ENCODE measurements around the gene MAGI1.
"Not testable (repeated sequence)": the region's sequence is repeated elsewhere in the genome, so short reads cannot be mapped to it uniquely, and the experiment has no call there.

The MAGI1 gene

GRCh38 chr3:66039590-66039887 is 821 bp upstream of the MAGI1 start:
- no peak for DNase-seq (ENCODE audit: low read depth in 3 of 3)

DNA sequence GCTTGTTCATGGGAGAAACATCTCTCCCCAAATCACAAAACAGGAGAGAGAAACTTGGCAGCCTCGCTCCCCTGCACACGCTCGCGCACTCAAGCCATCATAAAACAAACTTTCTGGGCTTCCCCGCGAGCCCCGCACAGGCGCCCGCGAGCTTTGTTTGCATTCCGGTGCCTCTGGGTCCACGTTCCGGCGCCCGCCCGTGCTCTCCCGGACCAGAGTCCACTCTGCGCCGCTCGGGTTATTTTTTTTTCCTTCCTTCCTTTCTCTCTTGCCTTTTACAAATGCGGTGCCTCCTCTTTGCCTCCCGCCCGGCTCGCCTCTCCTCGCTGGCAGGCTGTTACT is 363 bp downstream of the MAGI1 start:
- no peak for DNase-seq (ENCODE audit: low read depth in 3 of 3)

DNA sequence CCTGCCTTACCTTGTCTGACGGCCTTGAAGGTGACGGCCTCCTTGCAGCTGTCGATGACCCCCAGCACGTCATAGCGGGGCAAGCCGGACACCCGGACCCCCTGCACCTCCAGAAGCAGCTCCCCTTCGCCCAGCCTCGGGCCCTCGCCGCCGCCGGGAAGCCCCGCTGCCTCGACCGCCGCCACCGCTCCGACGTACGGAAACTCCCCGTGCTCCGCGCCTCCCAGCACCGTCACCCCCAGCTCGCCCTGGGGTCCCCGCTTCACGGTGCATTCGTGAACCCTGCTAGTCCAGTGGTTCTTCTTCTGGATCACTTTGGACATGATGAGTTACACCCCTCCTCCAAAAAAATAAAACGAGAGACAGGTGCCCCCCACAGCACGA is 740 bp downstream of the MAGI1 start:
- DNase-seq (ENCODE audit: low read depth in 3 of 3) = no peak

GRCh38 chr3:66037330-66037985 is 1.3 kb downstream of the MAGI1 start:
- no peak for DNase-seq (ENCODE audit: low read depth in 3 of 3)

- no peak for DNase-seq (ENCODE audit: low read depth in 3 of 3)
Measured at GRCh38 chr3:66036586-66037148, 2.1 kb downstream of the MAGI1 start.

- DNase-seq (ENCODE audit: low read depth in 3 of 3) = no peak
Measured at GRCh38 chr3:66035763-66036477, 2.8 kb downstream of the MAGI1 start.

DNA sequence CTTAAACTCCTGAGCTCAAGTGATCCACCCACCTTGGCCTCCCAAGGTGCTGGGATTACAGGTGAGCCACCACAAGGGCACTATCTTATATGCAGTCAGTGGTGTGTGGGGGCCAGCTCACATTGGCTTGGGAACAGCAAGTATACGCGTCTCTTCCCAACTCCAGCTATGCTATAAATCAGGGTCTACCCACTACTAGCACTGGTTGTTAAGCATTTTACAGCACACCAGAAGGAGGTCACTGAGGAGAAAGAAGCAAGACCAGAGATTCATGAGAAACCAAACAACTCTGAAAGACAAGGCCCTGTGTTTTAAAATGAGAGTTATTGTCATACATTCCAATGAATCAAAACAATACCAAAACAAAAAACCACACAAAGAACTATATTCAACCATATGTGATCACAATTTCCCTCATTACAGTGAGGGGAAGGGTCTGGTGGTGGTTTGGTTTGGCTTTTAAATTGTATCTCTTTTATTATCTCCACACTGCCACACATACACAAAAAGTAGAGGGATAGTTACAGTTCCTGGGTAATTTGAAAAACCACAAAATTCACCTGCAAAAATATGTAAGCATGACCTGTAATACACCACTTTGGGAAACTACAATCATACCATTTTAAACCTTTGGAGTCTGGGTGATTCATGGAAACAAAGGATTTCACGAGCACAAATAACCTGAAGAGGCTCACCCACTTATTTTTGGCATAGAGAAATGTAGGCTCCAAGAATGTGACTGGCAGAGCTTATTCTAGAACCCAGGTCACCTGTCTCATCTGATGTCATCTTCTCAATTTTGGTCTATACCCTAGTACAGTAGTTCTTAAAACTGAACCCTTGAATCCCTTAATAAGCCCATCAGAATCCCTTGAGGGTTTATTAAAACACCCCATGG is 5.2 kb downstream of the MAGI1 start:
- no peak for DNase-seq (ENCODE audit: low read depth in 3 of 3)

DNA sequence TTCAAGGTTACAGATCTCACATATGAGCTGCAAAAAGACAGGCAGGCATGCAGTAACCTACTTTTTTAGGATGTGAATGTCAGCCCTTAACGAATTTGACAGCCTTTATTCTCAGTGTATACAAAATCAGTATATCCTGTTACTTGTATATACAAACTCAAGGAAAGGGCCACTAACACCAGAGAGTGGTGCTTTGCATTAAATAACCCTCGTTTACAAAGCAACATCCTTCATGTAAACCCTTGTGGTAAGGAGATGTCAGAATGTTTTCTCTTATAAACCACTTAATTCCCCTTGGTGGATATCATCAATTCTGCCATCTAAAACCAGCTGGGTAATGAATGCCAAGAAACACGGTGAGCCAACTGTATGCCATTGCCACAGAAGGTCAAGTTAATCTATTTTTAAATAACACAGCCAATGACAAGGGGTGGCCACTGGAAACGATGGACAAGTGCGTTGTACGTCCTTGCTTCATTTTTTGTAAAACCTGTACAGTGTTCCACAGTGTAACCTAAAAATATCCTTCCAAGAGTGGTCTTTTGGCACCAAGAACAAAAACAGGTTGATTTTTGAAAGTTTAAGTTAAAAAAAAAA is 7.5 kb downstream of the MAGI1 start:
- no peak for DNase-seq (ENCODE audit: low read depth in 3 of 3)

DNA sequence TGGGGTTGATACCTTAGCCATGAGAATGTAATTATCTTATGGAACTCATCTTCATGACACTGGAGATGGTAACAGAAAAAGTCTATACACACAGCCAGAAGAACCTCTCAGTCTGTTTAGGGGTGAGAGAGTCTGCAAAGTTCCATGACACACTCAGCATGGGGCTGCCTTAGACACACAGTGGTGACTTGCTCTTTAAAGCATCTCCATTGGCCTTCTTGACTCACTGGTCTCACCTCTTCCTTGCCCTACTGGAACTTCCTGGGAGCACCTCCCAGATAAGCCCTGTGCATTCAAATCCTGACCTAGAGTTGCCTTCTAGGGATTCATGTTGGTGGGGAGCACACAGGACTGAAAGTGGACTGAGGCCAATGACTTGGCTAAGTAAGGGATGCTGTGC is 9.3 kb downstream of the MAGI1 start:
- no peak for DNase-seq (ENCODE audit: low read depth in 3 of 3)

DNA sequence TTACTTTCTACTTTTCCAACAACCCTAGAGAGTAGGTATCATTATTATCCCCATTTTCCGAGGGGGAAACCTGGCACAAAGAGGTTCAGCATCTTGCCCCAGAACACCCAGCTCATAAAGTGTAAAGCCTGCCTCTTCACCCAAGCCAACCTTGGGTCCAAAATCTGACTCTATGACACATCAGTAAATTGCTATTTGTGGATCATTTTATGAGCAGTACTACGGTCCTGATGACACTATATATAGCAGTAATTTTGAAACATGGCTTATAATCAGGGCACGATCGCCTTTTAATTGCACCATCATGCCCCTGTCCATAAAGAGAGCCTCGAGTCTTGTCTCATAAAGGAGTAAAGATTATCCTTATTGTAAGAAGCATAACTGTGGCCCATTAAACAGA is 9.7 kb downstream of the MAGI1 start:
- no peak for DNase-seq (ENCODE audit: low read depth in 3 of 3)

DNA sequence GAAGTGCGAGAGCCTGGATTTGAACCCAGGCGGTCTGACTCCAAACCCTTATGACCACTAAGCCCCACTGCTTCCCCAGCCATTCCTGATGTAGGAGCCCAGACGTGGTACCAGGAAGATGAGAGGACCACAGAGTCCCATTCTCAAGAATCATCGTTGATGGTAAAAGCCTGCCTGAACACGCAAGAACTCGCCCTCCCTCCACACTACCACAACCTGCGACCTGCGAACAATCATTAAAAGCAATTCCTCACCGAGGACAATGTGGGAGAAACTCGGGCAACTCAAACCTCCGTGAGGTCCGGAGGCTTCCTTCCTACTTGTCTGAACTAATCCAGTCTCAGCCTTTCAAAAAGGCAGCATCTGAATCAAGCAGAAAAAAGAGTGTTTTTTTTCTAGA is 10.3 kb downstream of the MAGI1 start:
- no peak for DNase-seq (ENCODE audit: low read depth in 3 of 3)

DNA sequence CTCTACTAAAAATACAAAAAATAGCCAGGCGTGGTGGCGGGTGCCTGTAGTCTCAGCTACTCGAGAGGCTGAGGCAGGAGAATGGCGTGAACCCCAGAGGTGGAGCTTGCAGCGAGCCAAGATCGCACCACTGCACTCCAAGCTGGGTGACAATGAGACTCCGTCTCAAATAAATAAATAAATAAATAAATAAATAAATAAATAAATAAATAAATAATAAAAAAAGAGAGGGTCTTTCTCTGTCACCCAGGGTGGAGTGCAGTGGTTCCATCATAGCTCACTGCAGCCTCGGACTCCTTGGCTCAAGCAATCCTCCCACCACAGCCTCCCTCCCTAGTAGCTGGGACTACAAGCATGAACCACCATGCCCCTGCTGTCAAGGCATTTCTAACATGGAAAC is 11.6 kb downstream of the MAGI1 start:
- not testable (repeated sequence) for DNase-seq (ENCODE audit: low read depth in 3 of 3)

GRCh38 chr3:66023738-66024385 is 14.9 kb downstream of the MAGI1 start:
- DNase-seq (ENCODE audit: low read depth in 3 of 3) = no peak

- DNase-seq (ENCODE audit: low read depth in 3 of 3) = no peak
Measured at GRCh38 chr3:66023229-66023628, 15.5 kb downstream of the MAGI1 start.

DNA sequence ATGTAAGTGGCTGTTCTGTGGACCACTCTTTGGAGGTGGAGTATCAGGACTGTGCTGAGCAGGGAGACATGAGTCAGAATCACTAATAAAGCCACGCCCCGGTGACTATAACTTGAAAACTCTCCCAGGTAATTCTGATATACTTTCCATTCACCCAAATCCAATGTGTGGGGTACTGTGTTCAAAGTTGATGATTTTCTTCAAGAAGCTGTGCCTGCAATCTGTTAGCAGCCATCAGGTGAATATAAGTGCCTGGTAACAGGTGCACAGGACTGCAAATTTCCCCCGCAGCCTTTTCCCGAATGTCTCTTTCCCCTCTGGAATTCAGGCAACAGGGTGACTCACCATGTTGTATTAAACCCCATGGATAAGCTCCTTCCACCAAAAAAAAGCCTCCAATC is 17.0 kb downstream of the MAGI1 start:
- DNase-seq (ENCODE audit: low read depth in 3 of 3) = no peak

- DNase-seq (ENCODE audit: low read depth in 3 of 3) = no peak
Measured at GRCh38 chr3:66019896-66020295, 18.8 kb downstream of the MAGI1 start.

GRCh38 chr3:66018057-66019033 is 20.4 kb downstream of the MAGI1 start:
- no peak for DNase-seq (ENCODE audit: low read depth in 3 of 3)

DNA sequence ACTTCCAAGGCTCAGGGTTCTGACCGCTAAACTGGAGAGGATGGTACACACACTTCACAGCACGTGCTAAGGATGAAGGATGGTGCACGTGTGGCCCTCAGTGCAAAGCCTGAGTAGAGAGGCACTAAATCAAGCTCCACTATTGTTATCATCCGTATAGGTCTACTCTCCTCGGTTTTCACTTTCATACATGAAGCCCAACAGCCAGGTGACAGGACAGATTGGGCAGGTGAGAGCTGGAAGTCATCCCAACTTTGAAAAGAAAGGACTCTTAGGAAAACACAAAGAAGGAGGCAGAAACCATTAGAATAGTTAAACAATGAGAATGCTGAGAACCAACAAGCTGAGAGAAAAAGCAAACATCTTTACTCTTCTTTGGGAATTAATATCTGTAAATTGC is 21.1 kb downstream of the MAGI1 start:
- DNase-seq (ENCODE audit: low read depth in 3 of 3) = no peak

- DNase-seq (ENCODE audit: low read depth in 3 of 3) = no peak
Measured at GRCh38 chr3:66017084-66017483, 21.6 kb downstream of the MAGI1 start.

GRCh38 chr3:66015841-66016240 is 22.9 kb downstream of the MAGI1 start:
- no peak for DNase-seq (ENCODE audit: low read depth in 3 of 3)

GRCh38 chr3:66014651-66015050 is 24.1 kb downstream of the MAGI1 start:
- DNase-seq (ENCODE audit: low read depth in 3 of 3) = no peak
